ENCODE measurements around the gene ACE2.

GRCh38 chrX:15616531-15616930 lies 15.8 kb upstream of the ACE2 start:
- TF ChIP-seq, protein P1, sequence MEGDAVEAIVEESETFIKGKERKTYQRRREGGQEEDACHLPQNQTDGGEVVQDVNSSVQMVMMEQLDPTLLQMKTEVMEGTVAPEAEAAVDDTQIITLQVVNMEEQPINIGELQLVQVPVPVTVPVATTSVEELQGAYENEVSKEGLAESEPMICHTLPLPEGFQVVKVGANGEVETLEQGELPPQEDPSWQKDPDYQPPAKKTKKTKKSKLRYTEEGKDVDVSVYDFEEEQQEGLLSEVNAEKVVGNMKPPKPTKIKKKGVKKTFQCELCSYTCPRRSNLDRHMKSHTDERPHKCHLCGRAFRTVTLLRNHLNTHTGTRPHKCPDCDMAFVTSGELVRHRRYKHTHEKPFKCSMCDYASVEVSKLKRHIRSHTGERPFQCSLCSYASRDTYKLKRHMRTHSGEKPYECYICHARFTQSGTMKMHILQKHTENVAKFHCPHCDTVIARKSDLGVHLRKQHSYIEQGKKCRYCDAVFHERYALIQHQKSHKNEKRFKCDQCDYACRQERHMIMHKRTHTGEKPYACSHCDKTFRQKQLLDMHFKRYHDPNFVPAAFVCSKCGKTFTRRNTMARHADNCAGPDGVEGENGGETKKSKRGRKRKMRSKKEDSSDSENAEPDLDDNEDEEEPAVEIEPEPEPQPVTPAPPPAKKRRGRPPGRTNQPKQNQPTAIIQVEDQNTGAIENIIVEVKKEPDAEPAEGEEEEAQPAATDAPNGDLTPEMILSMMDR (IDR thresholded peaks at IDR 0.05), result no peak
- TF ChIP-seq IRF2 (CRISPR knock-in tag; IDR thresholded peaks at IDR 0.05; ENCODE audit: borderline replicate concordance, low read depth), result no peak
- no peak for TF ChIP-seq MAX (CRISPR knock-in tag; IDR thresholded peaks at IDR 0.05)
